ENCODE results near the gene DHODH. TPM values are rescaled to one million over a fixed set of nuclear protein-coding genes. Genes with fewer than 3 reads are reported as not detected.
"Not testable (repeated sequence)": the region's sequence is repeated elsewhere in the genome, so short reads cannot be mapped to it uniquely, and the experiment has no call there.

DHODH gene
- 10 to 100 TPM in 7 of 12 donors, 1 to 10 TPM in 4, not detected in 1; 6.9 to 16.8 (median 11.6) TPM for polyA plus RNA-seq (ENCODE audit: insufficient read length in 12 of 12)
- long read RNA-seq, donor 1, partial matches to known transcripts, result 0 of 1 reads
- long read RNA-seq, donor 1, other reads (novel, unspliced or antisense), result 0 of 1 reads
- long read RNA-seq, donor 2, partial matches to known transcripts, result 0 of 3 reads
- long read RNA-seq, donor 2, other reads (novel, unspliced or antisense), result 0 of 3 reads
- long read RNA-seq, donor 3, partial matches to known transcripts, result 0 of 3 reads
- long read RNA-seq, donor 3, other reads (novel, unspliced or antisense), result 0 of 3 reads
- long read RNA-seq, donor 4, result 0 reads
- long read RNA-seq, donor 5, partial matches to known transcripts, result 0 of 5 reads
- long read RNA-seq, donor 5, other reads (novel, unspliced or antisense), result 0 of 5 reads
- long read RNA-seq, donor 6, result 0 reads
- long read RNA-seq, donor 7, partial matches to known transcripts, result 0 of 1 reads
- long read RNA-seq, donor 7, other reads (novel, unspliced or antisense), result 0 of 1 reads
- long read RNA-seq, donor 8, partial matches to known transcripts, result 0 of 2 reads
- long read RNA-seq, donor 8, other reads (novel, unspliced or antisense), result 0 of 2 reads
- long read RNA-seq, donor 9, result 0 reads
- long read RNA-seq, donor 10, partial matches to known transcripts, result 0 of 3 reads
- long read RNA-seq, donor 10, other reads (novel, unspliced or antisense), result 0 of 3 reads
- long read RNA-seq, donor 11, partial matches to known transcripts, result 0 of 3 reads
- long read RNA-seq, donor 11, other reads (novel, unspliced or antisense), result 0 of 3 reads

DNA sequence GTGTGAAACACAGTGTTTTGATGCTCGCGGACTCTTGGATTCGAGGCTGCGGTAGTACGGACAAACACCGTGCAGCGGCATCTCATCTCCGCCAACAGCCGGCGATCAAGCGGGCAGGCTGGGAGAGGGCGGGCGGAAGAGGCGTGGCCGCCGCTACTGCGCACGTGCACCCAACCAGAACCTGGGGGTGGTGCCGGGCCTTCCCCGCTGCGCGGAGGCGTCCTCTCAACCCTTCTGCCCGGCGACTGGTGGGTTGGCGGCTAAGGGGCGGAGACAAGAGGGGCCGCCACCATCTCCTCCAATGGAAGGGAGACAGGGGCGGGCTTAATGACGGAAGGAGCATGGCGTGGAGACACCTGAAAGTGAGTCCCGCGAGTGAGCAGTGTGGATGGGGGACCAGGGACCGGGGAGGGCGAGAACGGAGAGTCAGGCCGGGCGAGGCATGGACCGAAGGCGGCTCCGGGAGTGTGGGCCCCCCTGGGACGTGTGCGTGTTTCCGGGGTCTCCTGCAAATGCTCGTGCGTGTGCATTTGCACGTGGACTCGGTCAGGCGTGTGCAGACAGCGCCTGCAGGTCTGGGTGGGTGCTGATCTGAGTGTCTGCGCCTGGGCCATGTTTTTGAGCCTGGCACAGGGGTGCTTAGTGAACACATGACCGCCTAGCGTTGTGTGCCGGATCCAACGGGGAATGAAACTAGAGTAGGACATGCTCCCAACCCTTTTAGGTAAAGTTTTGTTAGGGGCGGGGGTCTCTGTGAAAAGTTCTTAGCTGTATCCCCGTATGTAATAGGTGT, at the start of gene DHODH:
DHODH (plus strand) TSS at position 321 of the 793 bp plus-strand sequence; CDS start at position 342, 21 bp downstream.
- peak; percentile 96 for DNase-seq

DNA sequence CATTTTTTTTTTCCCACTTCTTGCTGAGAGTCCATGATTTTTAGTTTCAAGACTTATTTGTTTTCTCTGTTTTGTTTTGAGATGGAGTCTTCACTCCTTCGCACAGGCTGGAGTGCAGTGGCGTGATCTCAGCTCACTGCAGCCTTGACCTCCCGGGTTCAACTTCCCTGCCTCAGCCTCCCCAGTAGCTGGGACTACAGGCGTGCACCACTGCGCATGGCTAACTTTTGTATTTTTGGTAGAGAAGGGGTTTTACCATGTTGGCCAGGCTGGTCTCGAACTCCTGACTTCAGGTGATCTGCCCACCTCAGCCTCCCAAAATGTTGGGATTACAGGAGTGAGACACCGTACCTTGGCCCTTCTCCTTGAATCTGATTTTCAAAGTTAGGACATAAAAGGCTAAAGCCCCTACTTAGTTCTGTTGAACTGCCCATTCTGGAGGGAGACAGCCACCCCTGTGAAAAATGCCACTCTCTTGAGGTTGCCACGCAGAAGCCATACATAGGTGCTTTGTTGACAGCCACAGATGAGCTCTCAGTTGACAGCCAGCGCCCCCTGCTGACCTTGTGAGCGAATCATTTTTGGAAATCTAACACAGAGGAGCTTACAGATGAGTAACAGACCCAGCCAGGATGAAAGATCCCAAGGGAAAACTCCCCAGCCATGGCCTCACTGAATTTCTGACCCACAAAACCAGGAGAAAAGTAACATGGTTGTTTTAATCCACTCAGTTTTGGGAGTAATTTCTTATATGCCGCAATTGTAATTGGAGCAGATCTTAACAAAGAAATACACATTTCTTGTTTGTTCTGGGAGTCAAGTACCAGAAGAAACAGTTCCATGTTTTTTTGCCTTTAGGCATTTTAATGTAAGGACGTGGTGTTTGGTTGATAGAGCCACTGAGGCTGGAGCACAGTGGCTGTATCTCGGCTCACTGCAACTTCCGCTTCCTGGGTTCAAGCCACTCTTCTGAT, 47.2 kb upstream of the DHODH start:
- peak; percentile 81 for DNase-seq

DNA sequence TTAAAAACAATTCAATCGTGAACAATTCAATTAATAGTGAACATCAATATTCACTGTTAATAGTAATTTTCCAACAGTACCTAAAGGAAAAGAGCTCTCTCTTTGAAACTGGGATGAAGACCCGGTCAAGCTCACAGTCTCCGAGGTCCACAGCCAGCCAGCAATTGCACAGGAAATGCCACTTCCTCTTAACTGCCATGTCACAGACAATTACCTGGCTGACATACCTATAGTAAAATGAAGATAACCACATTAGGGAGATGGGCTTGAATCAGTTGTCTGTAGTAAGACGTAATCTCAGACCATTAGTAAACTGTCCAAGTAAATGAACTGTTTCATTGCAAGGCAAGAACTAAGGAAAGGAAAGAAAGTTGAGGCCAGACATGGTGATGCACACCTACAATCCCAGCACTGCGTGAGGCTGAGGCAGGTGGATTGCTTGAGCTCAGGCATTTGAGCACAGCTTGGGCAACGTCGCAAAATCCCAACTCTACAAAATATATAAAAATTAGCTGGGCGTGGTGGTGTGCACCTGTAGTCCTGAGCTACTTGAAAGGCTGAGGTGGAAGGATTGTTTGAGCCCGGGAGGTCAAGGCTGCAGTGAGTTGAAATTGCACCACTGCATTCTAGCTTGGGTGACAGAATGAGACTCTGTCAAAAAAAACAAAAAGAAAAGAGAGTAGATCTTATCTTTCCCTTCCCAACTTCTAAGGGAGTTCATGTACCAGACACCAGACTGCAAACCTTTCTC, 45.2 kb upstream of the DHODH start:
- no peak for DNase-seq

DNA sequence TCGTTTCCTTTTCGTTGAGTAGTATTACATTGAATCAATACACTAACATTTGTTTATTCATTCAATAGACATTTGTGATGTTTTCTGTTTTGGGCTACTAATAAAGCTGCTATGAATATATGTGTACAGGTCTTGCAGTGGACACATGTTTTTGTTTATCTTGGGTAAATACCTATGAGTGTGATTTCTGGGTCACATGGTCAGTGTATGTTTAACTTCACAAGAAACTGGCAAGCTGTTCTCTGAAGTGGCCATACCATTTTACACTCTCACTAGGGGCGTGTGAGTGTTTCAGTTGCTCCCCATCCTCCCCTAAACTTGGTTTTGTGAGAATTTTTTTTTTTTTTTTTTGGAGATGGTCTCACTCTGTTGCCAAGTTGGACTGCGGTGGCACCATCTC, 43.3 kb upstream of the DHODH start:
- no peak for DNase-seq

DNA sequence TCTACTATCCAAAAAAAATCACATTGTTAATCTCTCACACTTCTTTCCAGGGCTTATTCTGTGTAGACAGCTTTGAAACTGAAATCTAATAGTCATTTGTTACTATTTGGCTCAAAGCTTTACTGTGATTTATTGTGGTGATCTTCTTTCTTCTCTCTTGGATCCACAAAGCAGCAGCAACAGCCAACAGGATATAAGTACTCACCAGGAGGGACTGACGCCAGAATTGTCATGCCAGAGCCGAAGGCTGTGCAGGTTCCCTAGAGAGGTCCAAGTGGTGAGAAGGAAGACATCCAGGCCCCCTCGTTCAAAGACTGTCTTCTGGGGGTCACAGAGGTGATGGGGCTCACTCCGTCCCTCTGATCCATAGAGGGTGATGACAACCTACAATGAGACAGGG, 41.6 kb upstream of the DHODH start:
- DNase-seq, result no peak

DNA sequence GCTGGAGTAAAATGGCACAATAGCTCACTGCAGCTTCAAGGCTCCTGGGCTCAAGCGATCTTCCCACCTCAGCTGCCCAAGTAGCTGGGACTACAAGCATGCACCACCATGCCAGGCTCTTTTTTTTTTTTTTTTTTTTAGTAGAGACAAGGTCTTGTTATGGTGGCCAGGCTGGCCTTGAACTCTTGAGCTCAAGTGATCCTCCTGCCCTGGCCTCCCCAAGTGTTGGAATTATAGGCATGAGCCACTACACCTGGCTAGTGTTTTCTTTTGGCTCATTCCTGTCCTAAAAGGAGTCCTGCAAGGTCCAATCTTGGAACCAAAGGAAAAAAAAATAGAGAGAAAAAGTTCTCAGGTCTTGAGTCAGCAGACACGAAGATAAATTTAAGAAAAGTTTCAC, 39.2 kb upstream of the DHODH start:
- no peak for DNase-seq

DNA sequence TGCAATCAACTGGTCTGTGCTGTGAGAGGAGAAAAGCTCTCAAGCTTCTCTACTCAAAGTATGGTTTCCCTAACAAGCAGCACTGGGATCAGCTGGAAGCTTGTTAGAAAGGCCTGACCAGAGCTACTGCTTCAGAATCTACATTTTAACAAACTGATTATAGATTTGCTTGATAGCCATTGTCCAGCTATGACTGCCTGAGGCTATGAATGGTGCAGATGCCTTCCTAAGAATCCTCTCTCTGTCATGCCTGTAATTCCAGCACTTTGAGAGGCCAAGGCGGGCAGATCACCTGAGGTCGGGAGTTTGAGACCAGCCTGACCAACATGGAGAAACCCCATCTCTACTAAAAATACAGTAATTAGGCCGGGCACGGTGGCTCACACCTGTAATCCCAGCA, 37.0 kb upstream of the DHODH start:
- no peak for DNase-seq

DNA sequence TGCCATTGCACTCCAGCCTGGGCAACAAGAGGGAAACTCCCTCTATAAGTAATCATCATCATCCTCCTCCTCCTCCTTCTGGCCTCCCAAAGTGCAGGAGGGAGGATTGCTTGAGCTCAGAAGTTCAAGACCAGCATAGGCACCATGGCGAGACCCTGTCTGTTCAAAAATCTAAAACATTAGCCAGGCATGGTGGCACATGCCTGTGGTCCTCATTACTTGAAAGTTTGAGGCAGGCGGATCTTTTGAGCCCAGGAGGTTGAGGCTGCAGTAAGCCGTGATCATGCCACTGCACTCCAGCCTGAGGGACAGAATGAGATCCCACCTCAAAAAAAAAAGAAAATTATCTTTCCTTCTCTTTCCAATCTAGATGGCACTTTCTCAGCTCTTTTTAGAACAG, 36.2 kb upstream of the DHODH start:
- no peak for DNase-seq

DNA sequence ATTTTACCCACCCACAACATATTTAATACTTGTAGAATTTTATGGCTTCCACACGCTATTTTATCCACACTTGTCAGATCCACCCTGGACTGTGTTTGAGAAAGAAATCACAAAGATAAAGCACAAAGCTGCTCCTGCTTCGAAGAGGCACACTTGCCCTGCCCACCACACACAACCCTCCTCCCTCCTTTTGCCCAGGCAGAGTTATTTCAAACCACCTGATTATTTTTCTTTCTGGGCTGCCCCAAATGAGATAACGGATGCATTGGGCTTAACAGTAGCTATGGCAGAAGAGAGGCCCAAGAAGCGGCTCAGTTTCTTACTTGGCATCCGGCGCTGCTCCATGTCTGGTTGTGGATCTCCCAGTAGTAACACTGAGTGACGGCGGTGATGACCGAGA, 35.5 kb upstream of the DHODH start:
- no peak for DNase-seq

DNA sequence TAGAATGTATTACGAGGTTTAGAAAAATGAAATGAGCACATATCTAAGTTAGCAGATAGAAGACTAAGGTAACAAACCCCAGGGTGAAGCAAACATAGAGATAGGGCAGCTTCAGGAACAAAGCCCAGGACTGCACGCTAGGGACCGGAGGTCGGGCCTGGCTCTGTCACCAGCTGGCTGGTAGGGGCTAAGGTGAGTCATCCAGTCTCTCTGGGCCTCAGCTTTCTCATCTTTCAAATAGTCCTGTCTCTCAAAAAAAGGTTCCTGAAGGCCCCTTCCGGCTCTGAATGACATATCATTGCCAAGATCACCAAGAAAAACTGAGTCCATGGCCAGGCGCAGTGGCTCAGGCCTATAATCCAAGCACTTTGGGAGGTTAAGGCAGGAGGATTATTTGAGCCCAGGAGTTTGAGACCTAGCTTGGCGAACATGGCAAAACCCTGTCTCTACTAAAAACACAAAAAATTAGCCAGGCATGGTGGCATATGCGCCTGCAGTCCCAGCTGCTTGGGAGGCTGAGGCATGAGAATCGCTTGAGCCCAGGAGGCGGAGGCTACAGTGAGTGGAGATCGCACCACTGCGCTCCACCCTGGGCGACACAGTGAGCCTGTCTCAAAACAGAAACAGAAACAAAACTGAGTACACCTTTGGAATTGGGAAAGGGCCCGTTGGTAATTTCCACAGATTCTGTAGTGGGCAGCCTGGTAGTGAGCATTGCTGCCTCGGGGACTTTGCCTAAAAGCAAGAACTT, 34.3 kb upstream of the DHODH start:
- DNase-seq, result no peak

DNA sequence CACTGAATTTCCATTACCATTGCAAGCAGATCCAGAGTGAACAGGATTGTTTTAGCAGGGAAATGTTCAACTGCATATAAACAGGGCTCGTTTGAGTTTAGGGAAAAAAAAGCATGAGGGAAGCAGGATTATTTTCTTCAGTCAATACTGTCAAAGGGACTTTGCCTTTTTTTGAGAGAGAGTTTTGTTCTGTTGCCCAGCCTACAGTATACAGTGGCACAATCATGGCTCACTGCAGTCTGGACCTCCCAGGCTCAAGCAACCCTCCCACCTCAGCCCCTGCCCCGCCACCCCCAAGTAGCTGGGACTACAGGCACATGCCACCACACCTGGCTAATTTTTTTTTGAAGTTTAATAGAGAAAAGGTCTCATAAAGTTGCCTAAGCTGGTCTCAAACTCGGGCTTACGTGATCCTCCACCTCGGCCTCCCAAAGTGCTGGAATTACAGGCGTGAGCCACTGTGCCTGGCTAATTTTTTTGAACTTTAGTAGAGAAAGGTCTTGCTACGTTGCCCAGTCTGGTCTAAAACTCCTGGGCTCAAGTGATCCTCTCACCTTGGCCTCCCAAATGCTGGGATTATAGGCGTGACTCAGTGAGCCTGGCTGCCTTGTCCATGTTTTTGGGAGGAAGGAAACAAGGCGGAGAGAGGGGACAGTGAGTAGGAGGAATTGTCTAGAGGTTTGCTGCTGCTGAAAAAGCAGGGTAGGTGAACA, 23.1 kb upstream of the DHODH start:
- DNase-seq, result no peak

DNA sequence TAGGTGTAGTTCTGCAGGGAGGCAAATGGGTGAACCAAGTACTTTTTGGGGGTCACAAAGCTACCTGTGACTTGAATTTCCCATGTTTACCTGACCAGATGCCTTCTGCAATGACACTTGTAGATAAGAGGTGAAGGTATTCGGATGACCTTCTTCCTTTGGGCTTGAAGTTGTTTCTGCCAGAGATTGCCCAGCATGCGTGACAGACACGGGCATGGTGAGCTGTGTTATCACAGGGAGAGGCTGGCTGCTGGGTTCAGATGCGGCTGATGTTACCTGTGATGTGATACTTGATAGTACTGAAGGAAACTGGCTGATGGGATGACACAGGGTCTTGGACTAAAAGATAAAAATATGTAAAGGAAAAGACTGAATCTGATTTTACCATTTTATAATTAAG, 22.4 kb upstream of the DHODH start:
- no peak for DNase-seq

DNA sequence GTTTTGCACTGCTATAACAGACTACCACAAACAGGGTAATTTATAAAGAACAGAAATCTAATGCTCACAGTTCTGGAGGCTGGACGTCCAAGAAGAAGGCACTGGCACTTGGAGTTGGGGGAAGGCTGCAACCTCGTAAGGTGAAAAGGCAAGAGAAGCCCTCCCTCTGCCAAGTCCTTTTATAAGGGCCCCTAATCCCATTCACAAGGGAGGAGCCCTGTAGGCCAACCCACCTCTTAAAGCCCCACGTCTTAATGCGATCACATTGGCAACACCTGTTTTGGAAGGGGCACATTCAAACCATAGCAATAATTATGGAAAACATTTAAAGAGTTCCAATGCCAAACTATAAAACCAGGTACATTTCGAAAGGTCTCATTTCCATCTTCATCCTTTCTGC, 13.5 kb upstream of the DHODH start:
- DNase-seq, result no peak

DNA sequence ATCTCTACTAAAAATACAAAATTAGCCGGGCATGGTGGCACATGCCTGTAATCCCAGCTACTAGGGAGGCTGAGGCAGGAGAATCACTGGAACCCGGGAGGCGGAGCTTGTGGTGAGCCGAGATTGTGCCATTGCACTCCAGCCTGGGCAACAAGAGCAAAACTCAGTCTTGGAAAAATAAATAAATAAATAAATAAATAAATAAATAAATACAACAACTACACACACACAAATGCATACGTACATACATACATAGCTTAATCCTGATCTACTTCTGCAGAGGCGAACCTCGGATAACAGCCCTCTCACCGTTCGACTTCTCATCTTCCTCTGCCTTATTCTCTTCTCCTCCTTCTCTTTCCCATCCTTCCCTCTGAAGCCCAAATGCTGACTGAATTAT, 11.0 kb upstream of the DHODH start:
- DNase-seq, result not testable (repeated sequence)

DNA sequence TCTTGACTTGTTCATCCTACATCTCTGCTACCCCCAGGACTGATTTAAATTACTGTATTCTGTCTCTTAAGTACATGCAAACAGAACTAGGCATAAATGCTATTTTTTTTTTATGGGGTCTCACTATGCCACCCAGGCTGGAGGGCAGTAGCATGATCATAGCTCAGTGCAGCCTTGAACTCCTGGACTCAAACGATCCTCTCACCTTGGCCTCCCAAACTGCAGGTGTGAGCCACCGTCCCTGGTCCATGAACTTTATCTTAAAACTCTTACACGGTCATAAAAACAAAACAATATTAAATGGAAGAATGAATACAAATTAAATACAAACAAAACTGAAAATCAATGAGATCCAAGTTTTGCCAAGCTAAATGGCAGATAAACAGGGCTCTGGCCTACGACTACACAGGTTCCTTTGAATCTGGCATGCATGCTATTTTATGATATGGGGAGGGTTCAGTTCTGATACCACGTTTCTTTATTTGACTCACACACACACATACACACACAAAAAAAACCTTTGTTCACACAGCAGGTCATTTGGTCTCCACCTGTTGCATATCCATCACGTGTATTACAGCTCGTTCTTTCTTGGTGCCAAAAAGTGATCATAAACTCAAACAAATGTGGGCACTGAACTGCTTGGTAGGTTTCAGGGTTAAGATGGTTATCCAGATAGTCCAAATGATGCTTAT, 7.2 kb upstream of the DHODH start:
- DNase-seq, result no peak

DNA sequence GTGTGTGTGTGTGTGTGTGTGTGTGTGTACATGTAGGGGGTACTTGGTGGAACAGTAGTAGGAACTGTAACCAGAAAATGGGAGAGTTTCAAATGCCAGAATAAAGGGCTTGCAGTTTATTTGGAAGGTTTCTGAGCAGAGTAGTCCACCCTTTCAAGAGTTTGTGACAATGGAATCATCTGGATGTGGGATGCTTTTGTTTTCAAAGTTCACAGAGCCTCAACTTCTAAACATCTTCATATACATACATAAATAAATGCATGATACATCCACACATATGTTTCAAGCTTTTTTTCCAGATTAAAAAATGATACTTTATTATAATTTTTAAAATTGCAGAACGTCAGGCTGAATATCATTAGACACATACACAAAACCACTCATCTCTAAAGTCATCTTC, 5.9 kb upstream of the DHODH start:
- DNase-seq, result no peak

DNA sequence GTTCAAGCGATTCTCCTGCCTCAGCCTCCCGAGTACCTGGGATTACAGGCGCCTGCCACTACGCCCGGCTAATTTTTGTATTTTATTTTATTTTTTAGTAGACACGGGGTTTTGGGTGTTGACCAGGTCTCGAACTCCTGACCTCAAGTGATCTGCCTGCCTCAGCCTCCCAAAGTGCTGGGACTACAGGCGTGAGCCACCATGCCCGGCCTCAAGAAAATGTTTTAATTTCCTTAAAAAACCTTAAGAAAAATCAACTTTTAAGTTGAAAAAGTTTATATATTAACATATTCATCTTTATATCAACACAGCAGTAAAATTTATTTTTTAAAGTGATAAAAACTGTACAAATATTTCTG, 500 bp upstream of the DHODH start:
- not testable (repeated sequence) for DNase-seq

DNA sequence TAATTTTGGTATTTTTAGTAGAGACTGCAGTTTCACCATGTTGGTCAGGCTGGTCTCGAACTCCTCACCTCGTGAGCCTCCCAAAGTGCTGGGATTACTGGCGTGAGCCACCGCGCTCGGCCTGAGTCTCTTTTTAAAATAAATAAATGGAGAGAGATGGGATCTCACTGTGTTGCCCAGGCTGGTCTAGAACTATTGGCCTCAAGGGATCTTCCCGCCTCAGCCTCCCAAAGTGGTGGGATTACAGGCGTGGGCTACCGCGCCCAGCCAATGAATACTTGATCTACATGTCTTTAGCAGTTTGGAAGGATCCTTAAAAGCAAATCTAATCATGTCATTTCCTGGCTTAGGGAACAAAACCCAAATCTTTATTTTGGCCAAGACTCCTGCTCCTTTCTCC, 1.2 kb downstream of the DHODH start:
- no peak for DNase-seq

Measured in muscle of arm (tissue), 14 donors.